Right renal pelvis (tissue), 4 donors: ENCODE measurements around the gene BNIPL. TPM values are rescaled to one million over a fixed set of nuclear protein-coding genes. Genes with fewer than 3 reads are reported as not detected.
A peak's percentile ranks its signal among the peaks of the same experiment; 100 is the strongest.

Source experiments
- DNase-seq, 4 donors: peaks; one replicate each; pipeline ENCODE4 v3.0.0-alpha.2; 2013; ENCODE audit warnings: low read depth in 4 of 4, low spot score in 3 of 4, missing footprints in 1 of 4
- polyA plus RNA-seq, 4 donors: library from polyadenylated mRNA; unstranded; fragments of 120-200 nt; gene quantifications; one replicate each; pipeline ENCODE4 v1.2.1, GENCODE V29; 2013; ENCODE audit not compliant: insufficient read length in 4 of 4

BNIPL gene
- polyA plus RNA-seq, 4 donors = 1.3 to 4.9 (median 2.0) TPM

DNA sequence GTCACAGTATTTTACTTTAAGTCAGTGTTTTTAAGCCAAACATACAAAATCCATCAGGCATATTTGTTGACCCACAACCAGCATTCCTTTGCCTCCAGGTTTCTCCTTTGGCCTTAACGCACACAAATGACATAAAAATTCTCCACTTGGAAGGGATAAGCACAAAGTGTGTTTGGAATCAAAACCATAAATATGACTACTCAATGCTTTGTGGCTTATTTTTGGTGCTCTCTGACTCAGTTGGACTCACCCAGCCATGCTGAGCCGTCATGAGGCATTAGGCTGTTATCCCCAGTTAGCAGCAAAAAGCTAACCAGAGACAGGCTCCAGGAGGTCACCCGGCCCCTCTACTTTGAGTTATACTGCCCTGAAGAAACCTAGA lies 27.2 kb upstream of the BNIPL start:
- no peak for DNase-seq

GRCh38 chr1:151009674-151010345 lies 26.6 kb upstream of the BNIPL start:
- DNase-seq = no peak

- DNase-seq = no peak
Observed at GRCh38 chr1:151010346-151010726, 26.1 kb upstream of the BNIPL start.

- DNase-seq = no peak
Observed at GRCh38 chr1:151011154-151011850, 25.1 kb upstream of the BNIPL start.

GRCh38 chr1:151012684-151013471 lies 23.5 kb upstream of the BNIPL start:
- no peak for DNase-seq

GRCh38 chr1:151013518-151013917 lies 22.9 kb upstream of the BNIPL start:
- DNase-seq = peak in 1 of 4 donors; percentile 68

- DNase-seq = no peak
Observed at GRCh38 chr1:151024540-151025146, 11.7 kb upstream of the BNIPL start.

GRCh38 chr1:151026460-151026859 lies 9.9 kb upstream of the BNIPL start:
- no peak for DNase-seq

- no peak for DNase-seq
Observed at GRCh38 chr1:151032164-151032563, 4.2 kb upstream of the BNIPL start.

GRCh38 chr1:151035167-151035566 lies 1.2 kb upstream of the BNIPL start:
- no peak for DNase-seq

DNA sequence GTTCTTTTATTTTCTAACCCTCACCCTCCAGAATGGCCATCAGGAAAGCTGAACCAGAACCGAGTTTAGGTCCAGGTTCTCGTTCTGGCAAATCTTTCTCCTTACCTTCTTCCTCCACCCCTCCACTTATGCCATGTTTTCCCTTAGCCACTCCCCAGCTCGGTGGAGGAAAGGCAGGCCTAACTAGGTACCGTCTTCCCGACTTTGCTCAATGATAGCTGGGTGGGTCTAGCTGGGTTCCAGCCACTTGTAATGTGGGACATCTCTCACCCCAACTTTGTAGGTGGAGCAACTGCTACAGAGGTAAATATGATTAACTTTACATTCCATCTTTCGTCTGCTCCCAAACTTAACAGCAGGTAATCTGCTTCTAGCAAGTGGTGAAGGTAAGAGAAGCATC lies 646 bp downstream of the BNIPL start:
- no peak for DNase-seq

DNA sequence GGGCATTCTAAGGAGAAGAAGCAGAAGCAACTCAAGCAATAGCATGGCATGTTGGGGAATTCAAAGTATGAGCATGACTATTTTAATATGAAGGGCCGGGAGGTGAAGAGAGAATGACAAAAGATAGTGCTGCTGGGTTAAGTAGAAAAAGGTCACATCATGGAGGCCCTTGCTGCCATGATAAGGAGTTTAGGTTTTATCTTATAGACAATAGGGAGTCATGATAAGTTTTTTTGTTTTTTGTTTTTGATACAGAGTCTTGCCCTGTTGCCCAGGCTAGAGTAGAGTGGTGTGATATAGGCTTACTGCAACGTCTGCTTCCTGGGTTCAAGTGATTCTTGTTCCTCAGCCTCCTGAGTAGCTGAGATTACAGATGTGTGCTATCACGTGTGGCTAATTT lies 3.1 kb downstream of the BNIPL start:
- DNase-seq = no peak

DNA sequence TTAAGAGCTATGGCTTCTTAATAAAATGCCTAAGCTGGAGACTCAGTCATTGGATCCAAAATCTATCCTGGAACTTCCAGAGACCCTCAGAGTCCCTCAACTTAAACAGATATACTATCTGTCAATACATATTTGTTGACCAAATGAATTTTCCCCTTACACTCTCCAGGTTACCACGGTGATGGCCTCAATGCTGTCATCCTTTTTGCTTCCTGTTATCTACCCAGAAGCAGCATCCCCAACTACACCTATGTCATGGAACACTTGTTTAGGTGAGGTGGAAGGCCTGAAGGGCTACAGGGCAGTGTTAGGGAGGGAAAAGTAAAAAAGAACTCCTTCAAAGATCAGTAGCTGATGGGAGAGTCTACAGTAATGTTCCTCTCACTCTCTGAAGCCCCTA lies 6.8 kb downstream of the BNIPL start:
- DNase-seq = no peak

DNA sequence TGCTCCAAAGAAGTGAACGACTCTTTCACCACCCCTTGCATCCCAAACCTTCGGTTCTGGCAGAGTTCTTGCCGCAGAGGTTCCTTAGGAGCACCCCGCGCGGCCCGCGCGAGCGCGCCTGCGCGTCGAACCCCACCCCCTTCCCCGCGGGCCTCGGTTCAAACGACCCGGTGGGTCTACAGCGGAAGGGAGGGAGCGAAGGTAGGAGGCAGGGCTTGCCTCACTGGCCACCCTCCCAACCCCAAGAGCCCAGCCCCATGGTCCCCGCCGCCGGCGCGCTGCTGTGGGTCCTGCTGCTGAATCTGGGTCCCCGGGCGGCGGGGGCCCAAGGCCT lies 11.2 kb downstream of the BNIPL start, which contains the start of gene C1orf56:
Gene C1orf56, plus strand, starts transcription at position 161 of the 334 bp plus-strand sequence. Its CDS starts 97 bp downstream, at position 258.
- peak in 1 of 4 donors; percentile 70 for DNase-seq

DNA sequence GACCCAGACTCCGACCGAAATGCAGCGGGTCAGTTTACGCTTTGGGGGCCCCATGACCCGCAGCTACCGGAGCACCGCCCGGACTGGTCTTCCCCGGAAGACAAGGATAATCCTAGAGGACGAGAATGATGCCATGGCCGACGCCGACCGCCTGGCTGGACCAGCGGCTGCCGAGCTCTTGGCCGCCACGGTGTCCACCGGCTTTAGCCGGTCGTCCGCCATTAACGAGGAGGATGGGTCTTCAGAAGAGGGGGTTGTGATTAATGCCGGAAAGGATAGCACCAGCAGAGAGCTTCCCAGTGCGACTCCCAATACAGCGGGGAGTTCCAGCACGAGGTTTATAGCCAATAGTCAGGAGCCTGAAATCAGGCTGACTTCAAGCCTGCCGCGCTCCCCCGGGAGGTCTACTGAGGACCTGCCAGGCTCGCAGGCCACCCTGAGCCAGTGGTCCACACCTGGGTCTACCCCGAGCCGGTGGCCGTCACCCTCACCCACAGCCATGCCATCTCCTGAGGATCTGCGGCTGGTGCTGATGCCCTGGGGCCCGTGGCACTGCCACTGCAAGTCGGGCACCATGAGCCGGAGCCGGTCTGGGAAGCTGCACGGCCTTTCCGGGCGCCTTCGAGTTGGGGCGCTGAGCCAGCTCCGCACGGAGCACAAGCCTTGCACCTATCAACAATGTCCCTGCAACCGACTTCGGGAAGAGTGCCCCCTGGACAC lies 11.7 kb downstream of the BNIPL start:
- peak in 2 of 4 donors; percentile 52 to 60 for DNase-seq

GRCh38 chr1:151048645-151049032 lies 12.3 kb downstream of the BNIPL start:
- DNase-seq = no peak

GRCh38 chr1:151049458-151049857 lies 13.1 kb downstream of the BNIPL start:
- no peak for DNase-seq

DNA sequence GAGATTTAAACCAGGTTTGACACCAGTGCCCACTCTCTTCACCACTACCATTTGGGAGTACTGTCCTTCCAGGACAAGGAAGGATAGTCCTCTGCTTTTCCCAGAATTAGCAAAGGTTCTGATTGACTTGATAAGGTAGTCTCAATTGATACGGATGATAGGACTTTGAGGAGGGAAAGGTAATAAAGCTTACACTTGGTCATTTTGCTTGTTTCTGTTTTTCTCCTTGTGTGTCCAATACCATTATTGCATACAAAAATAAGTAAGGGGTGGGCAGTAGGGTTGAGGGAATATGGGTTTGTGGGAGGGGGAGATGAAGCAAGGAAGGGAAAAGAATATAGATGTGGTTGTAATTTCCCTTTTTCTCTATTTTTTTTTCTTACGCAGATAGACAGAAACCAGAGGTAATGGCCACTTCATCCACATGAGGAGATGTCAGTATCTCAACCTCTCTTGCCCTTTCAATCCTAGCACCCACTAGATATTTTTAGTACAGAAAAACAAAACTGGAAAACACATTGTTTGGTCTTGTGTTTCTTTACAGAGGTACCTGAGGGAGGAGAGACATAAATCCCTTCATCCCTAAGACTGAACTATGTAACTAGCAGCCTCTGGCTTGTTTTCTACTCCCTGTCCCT lies 13.8 kb downstream of the BNIPL start:
- DNase-seq = no peak

DNA sequence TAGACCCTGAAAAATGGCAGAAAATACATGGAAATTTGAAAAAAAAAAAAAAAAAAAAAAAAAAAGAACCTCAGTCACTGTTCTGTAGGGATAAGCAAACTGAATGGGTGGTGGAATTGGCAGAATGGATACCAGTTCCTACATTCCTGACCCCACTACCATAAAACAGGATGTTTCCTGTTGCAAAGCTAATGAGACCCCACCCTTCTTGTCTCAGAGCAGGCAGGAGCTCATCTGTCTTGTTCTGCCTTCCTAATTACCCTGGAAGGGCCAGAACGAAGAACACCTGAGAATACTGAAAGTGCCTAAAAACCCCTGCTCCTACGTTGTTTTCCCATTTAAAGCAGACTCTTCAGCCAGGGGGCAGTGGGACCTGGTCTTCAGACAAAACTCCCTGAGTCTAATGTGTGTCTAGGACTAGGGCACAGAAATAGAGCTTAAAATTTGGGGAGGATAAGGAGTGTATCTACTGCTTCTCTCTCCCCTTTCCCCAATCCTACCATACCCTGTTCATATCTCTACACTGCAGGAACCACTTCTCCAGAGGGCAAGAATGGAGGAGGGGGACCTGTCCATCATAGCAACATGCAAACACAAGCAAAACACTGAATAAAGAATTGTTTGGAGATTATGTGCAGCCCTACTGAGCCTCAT lies 15.1 kb downstream of the BNIPL start:
- no peak for DNase-seq
